HepG2 (cell line): ENCODE results near the gene CACTIN. TPM values are rescaled to one million over a fixed set of nuclear protein-coding genes. Genes with fewer than 3 reads are reported as not detected.

Experiments
- ATAC-seq: fragments of 200-7000 bp; cut with Tn5 transposase; 3 replicates; pipeline ENCODE4 v1.9.1; 2020; ENCODE audit warnings: mild to moderate bottlenecking, moderate library complexity
- BruUV-seq: library from RNA; stranded (reverse); fragments of 400-500 nt; replicated peaks from 2 replicates; lab custom pipeline; 2021; lab: Mats Ljungman, UMichigan
- CTCF ChIA-PET: fragments of 300-600 bp; formaldehyde crosslinking; extraction: SDS; loops from one replicate; lab custom pipeline; 2021; ENCODE audit warnings: low total read pairs, inconsistent platforms, low intra/inter-chr PET ratio; lab: Yijun Ruan, JAX
- POLR2A ChIA-PET: fragments of 350-600 bp; sonication (Branson Sonifier 250); formaldehyde crosslinking; loops from one replicate; lab custom pipeline; 2020; ENCODE audit warnings: antibody characterized with exemption, inconsistent platforms; lab: Yijun Ruan, JAX
- DNase-seq: peaks from one replicate; pipeline ENCODE4 v3.0.0-alpha.2; 2015; ENCODE audit warnings: low spot score
- FAIRE-seq: peaks from 3 replicates; lab custom pipeline; 2011; peaks lifted over from hg19 to GRCh38; lab: Jason Lieb, UNC
- H2AFZ ChIP-seq: one replicate; pipeline ENCODE4 v1.6.1; 2011; ENCODE audit warnings: low read length, inconsistent platforms
- H3K27ac ChIP-seq: fragments of 300-600 bp; 3 replicates; pipeline ENCODE4 v1.8.0; 2011; ENCODE audit warnings: mixed run types, mild to moderate bottlenecking, mixed read lengths, low read length, inconsistent platforms; ENCODE audit not compliant: insufficient read depth; ENCODE audit errors: extremely low read length
- H3K27me3 ChIP-seq, 2 experiments: fragments of 200-600 bp in 1 of 2; 2 replicates in 1 of 2; 3 replicates in 1 of 2; pipeline versions ENCODE4 v1.6.0 to v1.8.0; 2011; ENCODE audit warnings: low read length in 2 of 2, mild to moderate bottlenecking in 2 of 2, moderate library complexity in 2 of 2, inconsistent platforms in 1 of 2; ENCODE audit not compliant: insufficient read depth in 2 of 2, control insufficient read depth in 1 of 2
- H3K36me3 ChIP-seq, 2 experiments: fragments of 200-600 bp in 1 of 2; replicated peaks in 1 of 2; 2 replicates in 1 of 2; 3 replicates in 1 of 2; pipeline versions ENCODE4 v1.5.1 to v1.8.0; 2011; ENCODE audit warnings: low read length in 2 of 2, inconsistent platforms in 1 of 2; ENCODE audit not compliant: insufficient read depth in 2 of 2, control insufficient read depth in 1 of 2
- H3K4me1 ChIP-seq: 2 replicates; pipeline ENCODE4 v1.5.1; 2012; ENCODE audit warnings: low read length, inconsistent platforms; ENCODE audit not compliant: insufficient read depth
- H3K4me2 ChIP-seq: 2 replicates; pipeline ENCODE4 v1.6.0; 2011; ENCODE audit warnings: low read depth, low read length, inconsistent platforms
- H3K4me3 ChIP-seq, 3 experiments: fragments of 200-600 bp in 1 of 3; sonication (generic), shearing (Covaris generic) in 1 of 3; replicated peaks in 1 of 3; 2 replicates each; pipeline ENCODE4 v1.5.1; 2011 to 2016; ENCODE audit warnings: low read length in 3 of 3, inconsistent platforms in 2 of 3, low read depth in 2 of 3, mild to moderate bottlenecking in 2 of 3, control low read depth in 1 of 3, mixed read lengths in 1 of 3; ENCODE audit not compliant: insufficient read depth in 1 of 3
- H3K79me2 ChIP-seq: one replicate; pipeline ENCODE4 v1.6.1; 2011; ENCODE audit warnings: low read length, inconsistent platforms; ENCODE audit not compliant: insufficient read depth
- H3K9ac ChIP-seq: 2 replicates; pipeline ENCODE4 v1.6.0; 2011; ENCODE audit warnings: mild to moderate bottlenecking, low read depth, low read length, inconsistent platforms; ENCODE audit not compliant: insufficient read depth
- H3K9me3 ChIP-seq: 2 replicates; pipeline ENCODE4 v1.5.1; 2012; ENCODE audit warnings: mild to moderate bottlenecking, low read length
- H4K20me1 ChIP-seq: 2 replicates; pipeline ENCODE4 v1.6.0; 2011; ENCODE audit warnings: inconsistent platforms, mild to moderate bottlenecking, low read length, moderate library complexity; ENCODE audit not compliant: insufficient read depth
- MNT ChIP-seq: fragments of 450-650 bp; IDR thresholded peaks from 2 replicates; pipeline ENCODE4 v1.6.1; 2016
- NFRKB ChIP-seq: fragments of 450-650 bp; IDR thresholded peaks from 2 replicates; pipeline ENCODE4 v1.6.1; 2017
- RAD51 ChIP-seq: fragments of 450-650 bp; IDR thresholded peaks from 2 replicates; pipeline ENCODE4 v1.6.1; 2016; ENCODE audit warnings: borderline replicate concordance
- ZBTB40 ChIP-seq, 2 experiments: fragments of 450-650 bp in 1 of 2; sonication (generic) in 1 of 2; formaldehyde crosslinking in 1 of 2; IDR thresholded peaks; 2 replicates each; pipeline versions ENCODE4 v1.6.1 to v1.8.0; 2016 to 2022; ENCODE audit warnings: antibody characterized with exemption in 1 of 2, mild to moderate bottlenecking in 1 of 2, missing genetic modification reagents in 1 of 2
- ZNF646 ChIP-seq: sonication (generic); formaldehyde crosslinking; IDR thresholded peaks from 2 replicates; pipeline ENCODE4 v1.9.0; 2021; ENCODE audit warnings: mild to moderate bottlenecking, missing genetic modification reagents
- WGBS: methylation state at CpG from one replicate; pipeline ENCODE4 v1.1.6; 2017; ENCODE audit warnings: low lambda C conversion rate; 5-methylcytosine and 5-hydroxymethylcytosine counted together
- in situ Hi-C: cut with HindIII; loops from 2 replicates; pipeline ENCODE4 v1.10.0; 2017; ENCODE audit warnings: low pct_unique_long_range_greater_than_20kb; ENCODE audit not compliant: extremely low pct_ligation_motif_present
- intact Hi-C: fragments of 100-400 bp; cut with micrococcal nuclease; formaldehyde crosslinking; loops from one replicate; pipeline ENCODE4 v1.10.0; 2022; ENCODE audit not compliant: unreplicated experiment
- polyA plus RNA-seq, 8 experiments: library from polyadenylated mRNA; depleted of rRNA in 3 of 8; stranded (reverse) in 7 of 8; unstranded in 1 of 8; fragments of >200 nt; fragmentation: Illumina TruSeq in 4 of 8; extraction: Trizol in 4 of 8; gene quantifications; 2 replicates each; pipeline versions ENCODE4 v1.2.1 to v1.2.3, GENCODE V29; 2011 to 2016; ENCODE audit warnings: low read depth in 4 of 8, missing spikeins in 1 of 8, mixed read lengths in 1 of 8; ENCODE audit not compliant: insufficient read depth in 1 of 8
- total RNA-seq, 5 experiments: library from RNA; depleted of rRNA; stranded (reverse); fragments of >200 nt; fragmentation: Illumina TruSeq; extraction: Trizol; gene quantifications; 2 replicates each; pipeline ENCODE4 v1.2.3, GENCODE V29; 2016; ENCODE audit warnings: low read depth in 1 of 5

The CACTIN gene
- total and polyA plus RNA-seq, 2 of the 13 experiments (the other 11 are each of a cell fraction or from before 2014, with no cell fraction given) = 10.0 to 16.6 TPM

GRCh38 chr19:3605770-3606169 is 20.8 kb downstream of the CACTIN start:
- FAIRE-seq = peak; percentile 26
- Histone ChIP-seq H3K9ac (no peak overlapping the region), H3K27ac (no peak overlapping the region), H3K4me3 (peak overlapping the region in 1 of 3 experiments; percentile 59; a peak in 1 of 6 replicates), H3K27me3 (peaks cover 0 to 29% of the 10 kb centered on the region in 2 experiments; a peak in 2 of 5 replicates), H4K20me1 (no peaks in the 10 kb centered on the region), H3K36me3 (no peaks in the 10 kb centered on the region), H3K4me1 (peaks cover 48% of the 10 kb centered on the region), H2AFZ (no peak overlapping the region), H3K9me3 (no peaks in the 10 kb centered on the region), H3K79me2 (no peaks in the 10 kb centered on the region), H3K4me2 (peak overlapping the region; percentile 77; the same call in 1 of the 2 replicates)
- ChIA-PET POLR2A (no interaction called here), CTCF (no interaction called here)
- no TSS peak for BruUV-seq
- no peak for DNase-seq
- ATAC-seq = no peak
- WGBS = 57% methylated on average over 5 of the region's 5 CpGs
- intact Hi-C loops = no loop called here
- in situ Hi-C loops = no loop called here
- TF ChIP-seq ZNF646 (peak; percentile 61; the same call in 1 of the 2 replicates), ZBTB40 (IDR thresholded peaks at IDR 0.05) (peak; percentile 10; the same call in 1 of the 2 replicates), ZBTB40 (CRISPR knock-in tag; IDR thresholded peaks at IDR 0.05) (no peak), RAD51 (0 out of 2 replicates have a peak, but pooled peaks have one; percentile 8), NFRKB (0 out of 2 replicates have a peak, but pooled peaks have one; percentile 26), MNT (peak; percentile 25; the same call in 1 of the 2 replicates)
